Measurements from ENCODE around the gene WNT11.

WNT11 gene

DNA sequence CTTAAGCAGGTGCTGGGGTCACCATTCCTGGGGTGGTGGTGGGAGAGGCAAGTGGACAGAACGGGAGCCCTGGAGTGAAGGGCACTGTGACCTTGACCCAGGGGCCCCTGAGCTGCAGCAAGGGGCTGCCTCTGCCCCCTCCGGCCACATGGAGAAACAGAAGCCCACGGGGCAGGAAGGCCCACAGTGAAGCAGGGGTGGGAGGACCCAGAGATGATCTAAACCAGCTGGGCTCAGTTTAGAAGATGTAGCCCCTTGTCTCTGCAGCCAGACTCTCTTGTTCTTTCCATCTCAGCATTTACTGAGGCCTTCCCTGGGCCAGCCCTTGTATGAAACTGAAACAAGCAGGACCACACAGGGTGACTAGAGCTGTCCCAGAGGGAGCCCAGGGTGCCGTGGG lies 30.5 kb downstream of the WNT11 start:
- no peak for FAIRE-seq

DNA sequence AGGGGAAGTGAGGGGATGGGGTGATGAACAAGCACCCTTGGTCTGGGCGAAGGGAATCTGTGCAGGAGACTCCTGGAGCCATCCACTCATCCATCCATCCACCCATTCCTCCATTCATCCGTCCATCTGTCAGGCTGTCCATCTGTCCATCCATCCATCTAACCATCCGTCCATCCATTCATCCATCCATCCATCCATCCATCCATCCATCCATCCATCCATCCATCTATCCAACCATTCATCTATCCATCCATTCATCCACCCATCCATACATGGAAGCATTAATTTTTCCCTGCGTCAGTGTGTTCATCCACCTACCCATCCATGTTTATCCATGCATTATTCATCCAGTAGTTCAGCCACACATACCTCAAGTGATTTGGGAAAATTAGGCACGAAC lies 32.0 kb downstream of the WNT11 start:
- FAIRE-seq (no peak), DNase-seq (ENCODE audit: insufficient read length, low spot score) (no peak)
- no peak for TF ChIP-seq POLR2A (IDR thresholded peaks at IDR 0.05; ENCODE audit: low read depth, low read length)

More for the DNA sequence above, 30.5 kb downstream of the WNT11 start:
- DNase-seq (ENCODE audit: insufficient read length, low spot score), result no peak
- no peak for TF ChIP-seq POLR2A (IDR thresholded peaks at IDR 0.05; ENCODE audit: low read depth, low read length)

DNA sequence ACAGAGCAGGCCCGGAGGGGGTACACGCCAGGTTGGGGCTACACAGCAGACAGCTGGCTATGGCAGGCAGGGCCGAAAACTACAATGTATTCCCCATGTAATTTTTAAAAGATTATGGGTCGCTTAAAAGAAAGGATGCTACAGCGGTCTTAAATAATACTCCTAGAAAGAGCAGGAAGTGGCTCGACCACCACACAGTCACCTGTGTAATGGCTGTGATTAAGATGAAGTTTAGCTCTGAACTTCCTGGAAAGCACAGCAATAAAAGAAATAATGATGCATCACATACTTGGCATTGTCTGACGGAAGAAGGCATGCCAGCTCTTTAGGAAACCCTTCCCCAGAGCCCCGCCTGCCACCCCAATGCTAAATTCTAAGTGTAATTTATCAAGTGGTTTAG lies 32.6 kb downstream of the WNT11 start:
- TF ChIP-seq POLR2A (IDR thresholded peaks at IDR 0.05; ENCODE audit: low read depth, low read length), result no peak
- DNase-seq (ENCODE audit: insufficient read length, low spot score) (no peak), FAIRE-seq (no peak)

DNA sequence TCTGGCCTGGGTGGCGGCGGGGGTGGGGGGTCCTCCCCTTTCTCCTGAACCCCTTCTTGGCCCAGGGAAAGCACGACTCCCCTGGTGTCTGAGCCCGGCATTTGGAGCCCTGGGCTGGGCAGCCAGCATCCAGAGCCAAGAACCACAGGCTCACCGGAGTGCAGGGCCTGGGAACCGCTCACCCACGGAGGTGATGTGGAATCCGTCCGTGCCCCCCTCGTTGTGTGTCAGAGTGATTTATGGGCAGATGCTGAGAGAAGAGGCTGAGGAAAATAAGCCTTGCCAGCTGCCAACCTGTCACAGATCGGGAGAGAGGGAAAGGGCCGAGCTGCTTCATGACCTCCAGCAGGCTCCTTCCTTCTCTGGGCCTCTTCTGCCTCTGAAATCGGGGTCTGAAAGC lies 33.7 kb downstream of the WNT11 start:
- TF ChIP-seq POLR2A (IDR thresholded peaks at IDR 0.05; ENCODE audit: low read depth, low read length), result no peak
- FAIRE-seq, result no peak
- DNase-seq (ENCODE audit: insufficient read length, low spot score), result no peak

DNA sequence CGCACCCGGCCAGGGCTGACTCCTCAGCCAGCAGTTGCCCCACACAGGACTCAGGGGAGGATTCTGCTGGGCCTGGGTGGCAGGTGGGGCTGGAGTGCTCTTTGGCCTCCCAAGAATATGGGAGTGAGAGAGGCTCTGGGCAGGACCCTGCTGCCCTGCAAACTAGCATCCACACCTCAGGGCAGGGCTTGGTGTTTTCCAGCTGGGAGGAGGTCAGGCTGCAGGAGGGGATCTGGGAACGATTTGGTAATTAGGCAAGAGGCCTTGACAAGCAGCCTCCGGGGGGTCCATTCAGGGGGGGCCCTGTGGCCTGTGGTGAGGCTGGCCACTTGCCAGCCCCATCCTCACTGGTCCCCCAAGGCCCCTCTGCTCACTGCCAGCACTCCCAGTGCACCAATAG lies 35.8 kb downstream of the WNT11 start:
- TF ChIP-seq POLR2A (IDR thresholded peaks at IDR 0.05; ENCODE audit: low read depth, low read length), result no peak
- FAIRE-seq (no peak), DNase-seq (ENCODE audit: insufficient read length, low spot score) (no peak)

DNA sequence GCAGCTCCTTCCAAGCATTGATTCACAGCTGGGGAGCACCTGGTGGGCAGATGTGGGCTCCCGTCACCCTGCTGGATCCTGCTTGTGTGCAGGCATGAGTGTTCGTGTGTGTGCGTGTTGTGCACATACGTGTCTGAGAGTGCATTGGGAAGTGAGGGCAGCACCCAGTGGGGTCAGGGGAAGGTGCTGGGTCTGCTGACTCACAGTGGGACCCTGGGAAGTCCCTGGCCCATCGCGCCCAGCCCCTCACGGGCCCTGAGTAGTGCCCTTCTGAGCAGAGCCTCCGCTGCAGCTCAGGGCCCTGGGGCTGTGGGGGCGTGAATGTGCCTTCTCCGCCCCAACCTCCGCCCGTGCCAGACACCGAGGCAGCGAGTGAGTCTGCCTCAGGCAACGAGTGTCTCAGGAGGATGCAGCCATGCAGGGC lies 36.8 kb downstream of the WNT11 start:
- no peak for TF ChIP-seq POLR2A (IDR thresholded peaks at IDR 0.05; ENCODE audit: low read depth, low read length)
- FAIRE-seq, result no peak
- no peak for DNase-seq (ENCODE audit: insufficient read length, low spot score)

DNA sequence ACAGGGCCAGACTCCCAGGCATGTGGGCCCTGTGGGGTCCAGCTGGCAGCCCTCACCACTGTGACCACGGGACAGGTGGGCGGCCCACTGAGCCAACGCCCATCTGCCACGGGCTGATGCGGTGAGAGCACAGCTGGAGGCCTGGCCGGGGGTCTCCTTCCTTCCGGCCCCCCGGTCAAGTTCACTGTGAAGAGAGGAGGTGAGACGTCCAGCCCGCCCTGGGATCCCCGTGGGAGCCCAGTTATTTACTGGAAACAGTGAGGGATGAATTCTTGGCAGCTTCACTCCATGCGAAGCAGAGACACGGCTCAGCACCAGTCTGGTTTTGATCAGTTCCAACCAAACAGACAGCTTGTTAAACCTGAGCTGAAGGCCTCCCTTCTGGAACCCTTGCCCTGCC lies 38.7 kb downstream of the WNT11 start:
- FAIRE-seq (no peak), DNase-seq (ENCODE audit: insufficient read length, low spot score) (no peak)
- no peak for TF ChIP-seq POLR2A (IDR thresholded peaks at IDR 0.05; ENCODE audit: low read depth, low read length)

DNA sequence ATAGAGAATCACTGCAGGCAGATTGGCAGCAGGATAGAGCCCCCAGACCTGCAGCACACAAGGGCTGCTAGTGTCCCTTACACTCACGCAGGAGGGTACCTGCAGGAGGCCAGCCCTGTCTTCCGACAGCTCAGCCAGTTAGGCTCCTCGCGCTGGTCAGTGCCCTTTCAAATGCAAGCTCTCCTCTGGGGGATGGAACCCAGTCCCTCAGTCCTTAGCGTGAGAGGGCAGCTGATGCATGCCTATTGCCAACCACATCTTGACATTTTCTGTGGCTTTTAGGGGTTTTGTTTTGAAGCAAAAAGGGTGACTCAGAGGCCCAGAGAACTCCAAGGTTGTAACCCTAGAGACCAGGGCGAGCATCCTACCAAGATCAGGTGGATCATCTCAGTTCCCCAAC lies 40.0 kb downstream of the WNT11 start:
- DNase-seq (ENCODE audit: insufficient read length, low spot score), result peak; percentile 41
- FAIRE-seq, result no peak
- TF ChIP-seq POLR2A (IDR thresholded peaks at IDR 0.05; ENCODE audit: low read depth, low read length), result no peak

DNA sequence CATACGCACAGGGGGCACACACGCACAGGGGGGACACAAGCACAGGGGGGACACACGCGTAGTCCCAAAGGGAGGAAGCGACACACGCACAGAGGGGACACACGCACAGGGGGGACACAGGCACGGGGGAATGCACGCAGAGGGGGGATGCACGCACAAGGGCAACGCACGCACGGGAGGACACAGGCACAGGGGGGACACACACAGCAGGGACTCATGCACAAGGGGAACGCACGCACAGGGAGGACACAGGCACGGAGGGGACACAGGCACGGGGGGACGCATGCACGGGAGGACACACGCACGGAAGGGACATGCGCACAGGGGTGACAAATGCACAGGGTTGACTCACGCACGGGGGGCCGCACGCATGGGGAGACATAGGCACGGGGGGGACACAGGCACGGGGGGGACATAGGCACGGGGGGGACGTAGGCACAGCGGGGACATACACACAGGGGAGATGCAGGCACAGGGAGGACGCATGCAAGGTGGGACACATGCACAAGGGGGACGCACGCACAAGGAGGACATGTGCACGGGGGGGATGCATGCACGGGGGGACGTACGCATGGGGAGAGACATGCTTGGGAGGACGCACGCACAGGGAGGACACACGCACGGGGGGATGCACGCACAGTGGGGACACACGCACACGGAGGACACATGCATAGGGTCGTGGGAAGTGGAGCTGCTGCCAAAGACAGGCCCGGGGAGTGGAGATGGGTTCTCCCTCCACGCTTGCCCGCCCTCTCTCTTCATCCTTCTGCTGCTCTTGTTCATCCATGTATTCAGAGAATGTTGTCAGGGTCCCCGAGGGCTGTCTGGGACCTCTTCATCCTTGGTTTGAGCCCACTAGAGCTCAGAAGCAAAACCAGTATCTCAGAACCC lies 41.2 kb downstream of the WNT11 start:
- TF ChIP-seq POLR2A (IDR thresholded peaks at IDR 0.05; ENCODE audit: low read depth, low read length), result no peak
- FAIRE-seq, result no peak

DNA sequence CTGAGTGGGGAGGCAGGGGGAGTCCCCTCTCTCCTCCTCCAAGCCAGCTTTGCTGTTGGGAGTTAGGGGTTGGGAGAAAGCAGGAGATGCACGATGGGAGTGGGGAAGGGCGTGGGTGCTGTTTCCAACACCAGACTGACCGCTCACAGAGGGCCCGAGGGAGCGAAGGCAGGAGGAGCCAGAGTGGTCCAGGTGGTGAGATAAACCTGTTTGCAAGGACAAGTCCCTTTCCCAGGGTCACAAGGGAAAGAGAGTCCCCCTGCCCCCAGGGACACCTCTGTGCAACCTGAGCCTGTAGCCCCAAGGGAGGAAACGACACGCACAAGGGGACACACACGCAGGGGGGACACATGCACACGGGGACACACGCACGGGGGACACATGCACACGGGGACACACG lies 42.2 kb downstream of the WNT11 start:
- TF ChIP-seq POLR2A (IDR thresholded peaks at IDR 0.05; ENCODE audit: low read depth, low read length), result no peak
- FAIRE-seq, result no peak
- DNase-seq (ENCODE audit: insufficient read length, low spot score), result no peak

More for the DNA sequence above, 41.2 kb downstream of the WNT11 start:
- DNase-seq (ENCODE audit: insufficient read length, low spot score), result no peak

DNA sequence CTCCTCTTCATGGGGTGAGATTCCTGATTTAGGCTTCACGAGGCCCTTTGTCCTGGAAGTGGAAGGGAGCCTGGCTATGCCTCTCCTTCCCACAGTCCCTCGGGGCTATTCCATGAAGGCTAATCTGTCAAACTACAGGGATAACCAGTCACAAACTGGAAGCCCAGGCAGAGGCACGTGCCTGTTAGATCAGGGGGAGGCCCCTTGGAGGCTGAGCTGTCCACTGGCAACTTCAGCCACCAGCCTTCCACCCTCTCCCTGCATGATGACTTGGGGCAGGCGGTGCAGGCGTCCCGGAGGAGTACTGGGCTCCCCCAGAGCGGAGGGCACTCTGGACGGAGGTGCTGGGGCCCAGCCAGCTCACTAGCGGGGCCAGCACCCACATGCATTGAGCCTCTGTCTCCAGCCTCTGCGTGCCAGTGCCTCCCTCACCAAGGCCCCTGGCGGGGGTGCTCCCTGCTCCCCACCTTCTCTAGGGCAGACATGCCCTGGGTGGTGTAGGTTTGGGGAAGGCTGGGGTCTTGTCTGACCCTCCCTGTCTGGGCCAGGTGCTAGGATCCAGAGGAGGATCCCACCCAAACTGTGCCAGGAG lies 42.9 kb downstream of the WNT11 start:
- DNase-seq (ENCODE audit: insufficient read length, low spot score) (no peak), FAIRE-seq (no peak)
- TF ChIP-seq POLR2A (IDR thresholded peaks at IDR 0.05; ENCODE audit: low read depth, low read length), result no peak

DNA sequence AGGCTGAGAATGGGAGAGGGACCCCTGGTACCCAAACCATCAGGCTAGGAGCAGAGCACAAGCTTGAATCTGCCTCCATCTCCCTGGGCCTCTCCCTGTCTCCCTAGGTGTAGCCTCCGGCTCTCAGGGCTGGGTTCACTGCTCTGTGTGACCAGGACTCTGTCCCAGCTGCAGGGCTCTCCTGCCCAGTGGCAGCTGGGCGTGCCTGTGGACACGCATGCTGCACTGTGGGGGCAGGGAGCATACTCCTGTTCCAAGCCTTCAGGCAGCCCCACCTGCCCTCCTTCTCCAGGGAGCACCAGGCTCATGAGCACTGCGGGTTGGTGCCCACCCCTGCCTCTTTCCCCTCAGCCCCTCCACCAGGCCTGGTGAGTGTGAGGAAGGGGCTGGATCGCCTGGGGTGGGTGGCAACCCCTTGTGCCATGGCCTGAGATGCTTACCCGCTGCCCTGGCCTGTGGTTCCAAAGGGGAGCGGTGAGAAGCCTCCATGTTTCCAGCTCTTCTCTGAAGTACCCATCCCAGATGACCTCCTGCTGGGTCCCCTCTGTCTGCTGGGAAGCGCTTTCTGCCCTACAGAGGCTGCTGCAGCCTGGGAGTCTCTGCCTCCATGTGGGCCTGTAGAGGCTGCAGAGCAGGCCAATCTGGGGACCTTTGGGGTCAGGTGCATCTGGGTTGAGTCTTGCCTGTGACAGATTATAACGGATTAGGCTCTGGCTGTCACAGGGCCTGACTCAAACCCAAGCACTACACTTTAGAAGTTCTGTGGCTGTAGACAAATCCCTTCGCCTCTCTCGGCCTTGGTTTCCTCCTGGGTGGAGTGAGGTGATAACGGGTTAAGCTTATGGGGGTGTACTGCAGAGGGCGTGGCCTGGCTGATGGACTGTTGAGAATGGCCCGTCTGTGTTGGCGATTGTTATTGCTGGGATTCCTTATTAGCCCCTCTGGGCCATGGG lies 43.7 kb downstream of the WNT11 start:
- FAIRE-seq, result no peak
- no peak for DNase-seq (ENCODE audit: insufficient read length, low spot score)
- TF ChIP-seq POLR2A (IDR thresholded peaks at IDR 0.05; ENCODE audit: low read depth, low read length), result no peak

DNA sequence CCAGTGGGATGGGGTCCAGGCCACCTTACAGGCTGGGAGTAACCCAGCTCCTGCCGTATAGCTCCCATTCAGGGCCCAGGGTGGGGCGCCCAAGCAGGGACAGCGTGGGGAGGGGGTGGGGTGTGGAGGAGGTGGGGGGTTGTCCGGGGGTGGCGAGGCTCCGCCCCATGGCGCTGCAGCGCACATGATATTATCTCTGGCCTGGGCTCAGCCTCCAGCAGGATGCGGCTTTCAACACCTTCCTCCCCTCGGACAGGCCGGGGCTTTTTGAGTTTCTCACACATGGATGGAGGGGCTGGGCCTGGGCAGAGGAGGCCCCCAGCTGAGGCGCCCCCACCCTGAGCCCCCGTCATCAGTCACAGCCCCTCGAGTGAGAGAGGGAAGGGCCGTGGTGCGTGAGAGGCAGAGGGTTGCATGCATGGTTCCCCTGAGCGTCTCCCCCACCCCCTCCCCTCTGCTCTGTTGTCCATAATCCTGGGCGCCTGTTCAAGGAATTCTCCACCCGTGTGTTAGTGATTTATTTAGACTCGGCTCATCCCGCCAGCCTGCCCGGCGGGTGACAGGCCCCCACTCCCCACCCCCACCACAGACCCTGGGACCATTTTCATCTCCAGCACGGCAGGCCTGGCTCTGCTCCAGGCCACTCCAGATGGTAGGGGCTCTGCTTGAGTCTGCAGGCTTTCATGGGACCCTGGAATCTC lies 44.9 kb downstream of the WNT11 start:
- TF ChIP-seq POLR2A (IDR thresholded peaks at IDR 0.05; ENCODE audit: low read depth, low read length), result no peak
- FAIRE-seq, result no peak
- no peak for DNase-seq (ENCODE audit: insufficient read length, low spot score)

All from H54 (cell line).